NCI-H2171 treated with DMSO at 0.1 percent for 48 hours (cell line): ENCODE results near the gene POLDIP3.

Experiments used
- DNase-seq: peaks from one replicate; lab custom pipeline; 2025; lab: John Stamatoyannopoulos, UW

The POLDIP3 gene, protein sequence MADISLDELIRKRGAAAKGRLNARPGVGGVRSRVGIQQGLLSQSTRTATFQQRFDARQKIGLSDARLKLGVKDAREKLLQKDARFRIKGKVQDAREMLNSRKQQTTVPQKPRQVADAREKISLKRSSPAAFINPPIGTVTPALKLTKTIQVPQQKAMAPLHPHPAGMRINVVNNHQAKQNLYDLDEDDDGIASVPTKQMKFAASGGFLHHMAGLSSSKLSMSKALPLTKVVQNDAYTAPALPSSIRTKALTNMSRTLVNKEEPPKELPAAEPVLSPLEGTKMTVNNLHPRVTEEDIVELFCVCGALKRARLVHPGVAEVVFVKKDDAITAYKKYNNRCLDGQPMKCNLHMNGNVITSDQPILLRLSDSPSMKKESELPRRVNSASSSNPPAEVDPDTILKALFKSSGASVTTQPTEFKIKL

GRCh38 chr22:42614312-42615091 is at the start of gene POLDIP3:
Gene POLDIP3 (minus strand): TSS chr22:42614883. CDS start chr22:42614857, 26 bp downstream.
- DNase-seq: peak; percentile 98

DNA sequence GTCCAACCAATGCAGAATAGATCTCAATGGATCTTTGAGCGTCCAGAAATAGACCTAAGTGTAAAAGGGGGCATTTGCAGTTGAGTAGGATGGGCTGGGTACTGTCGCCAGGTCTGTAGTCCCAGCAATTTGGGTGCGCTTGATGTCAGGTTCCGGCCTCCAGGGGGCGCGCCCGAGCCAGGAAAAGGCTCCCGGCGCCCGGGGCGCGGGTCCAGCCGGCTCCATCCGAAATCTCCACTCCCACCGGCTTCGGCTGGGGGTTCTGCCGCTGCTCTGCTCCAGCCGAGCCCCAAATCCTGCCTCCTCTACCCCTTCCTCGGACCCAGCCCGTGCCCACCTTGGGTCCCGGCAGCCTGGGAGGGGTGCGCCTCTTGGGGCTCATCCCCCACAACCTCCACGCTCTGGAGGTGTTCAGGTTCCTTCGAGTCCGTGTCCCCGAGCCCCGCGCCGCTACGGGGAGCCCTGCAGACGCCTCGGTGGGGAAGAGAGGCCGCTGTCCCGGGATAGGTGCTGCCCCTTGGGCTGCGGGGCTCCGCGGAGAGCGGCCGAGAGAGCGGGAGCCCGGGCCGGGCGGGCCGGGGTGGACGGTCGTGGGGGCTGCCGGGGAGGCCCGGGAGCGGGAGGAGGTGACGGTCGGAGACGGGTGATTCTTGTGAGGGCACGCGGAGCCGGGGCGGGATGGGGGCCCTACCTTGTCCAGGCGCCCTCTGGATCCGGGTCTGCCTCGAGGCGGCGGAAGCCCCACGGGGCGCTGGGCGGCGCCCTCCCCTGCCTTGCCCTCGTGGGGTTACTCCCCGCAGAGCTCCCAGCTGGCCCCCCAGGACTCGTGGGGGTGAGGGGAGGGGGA is 47.5 kb upstream of the POLDIP3 start:
- peak; percentile 80 for DNase-seq

DNA sequence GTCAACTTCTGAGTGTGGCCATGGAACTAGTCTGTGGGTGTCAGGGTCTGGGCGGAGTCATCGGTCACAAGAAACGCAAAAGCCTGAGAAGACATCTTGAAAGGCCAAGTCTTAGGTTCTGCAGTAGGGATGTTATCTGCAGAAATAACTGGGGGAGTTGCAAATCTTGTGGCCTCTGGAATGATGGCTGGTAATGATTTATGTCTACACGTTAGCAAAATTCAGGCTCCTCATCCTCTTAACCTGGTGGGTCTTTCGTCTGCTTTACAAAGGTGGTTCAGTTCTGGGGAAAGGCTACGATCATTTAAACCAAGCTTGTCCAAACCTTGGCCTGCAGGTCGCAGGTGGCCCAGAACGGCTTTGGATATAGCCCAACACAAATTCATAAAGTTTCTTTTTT is 41.9 kb upstream of the POLDIP3 start:
- DNase-seq: no peak

- peak; percentile 99 for DNase-seq
Measured at GRCh38 chr22:42655693-42656092, 41.0 kb upstream of the POLDIP3 start.

DNA sequence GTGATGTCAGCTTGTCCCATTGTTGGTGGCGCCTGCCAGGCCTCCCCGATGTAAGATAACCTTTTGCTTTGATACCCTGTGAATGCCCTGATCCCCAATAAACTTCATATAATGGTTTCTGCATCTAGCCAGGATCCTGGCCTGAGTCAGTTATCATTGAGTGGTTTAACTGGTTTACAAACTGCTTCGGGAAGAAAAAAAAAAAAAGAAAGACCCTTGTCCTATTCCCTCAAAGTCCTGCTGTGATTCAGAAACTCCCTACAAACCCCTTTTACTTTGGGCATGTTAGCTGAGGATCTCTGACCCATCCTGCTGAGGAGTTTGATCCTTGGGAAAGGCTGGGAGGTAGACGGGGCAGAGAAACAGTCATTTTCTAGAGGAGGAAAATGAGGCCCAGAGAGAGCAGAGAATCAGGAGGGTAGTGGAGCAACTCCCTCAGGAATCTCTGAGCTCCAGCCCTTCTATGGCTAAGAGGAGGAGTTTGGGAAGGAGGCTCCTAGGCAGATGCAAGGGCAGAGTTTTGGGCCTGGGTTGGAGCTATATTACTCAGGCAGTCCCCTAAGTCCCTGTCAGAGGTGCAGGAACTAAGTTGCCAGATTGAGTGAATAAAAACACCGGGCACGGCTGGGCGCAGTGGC is 39.9 kb upstream of the POLDIP3 start:
- DNase-seq: no peak

DNA sequence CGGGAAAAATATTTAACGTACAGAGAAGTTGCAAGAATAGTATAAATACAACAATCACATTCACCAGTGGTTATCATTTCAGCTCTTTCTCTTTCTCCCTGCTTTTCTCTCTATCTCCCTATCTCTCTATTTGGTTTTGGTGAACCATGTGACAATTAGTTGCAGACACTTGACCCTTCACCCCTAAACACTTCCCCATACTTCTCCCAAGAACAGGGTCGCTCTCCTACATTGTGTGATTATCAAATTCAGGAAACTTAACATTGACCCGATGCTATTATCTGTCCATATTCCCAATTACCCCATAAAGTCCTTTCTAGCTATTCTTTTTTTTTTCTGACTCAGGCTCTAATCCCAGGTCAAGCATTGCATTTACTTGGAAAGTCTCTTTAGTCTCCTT is 39.3 kb upstream of the POLDIP3 start:
- DNase-seq: no peak

- no peak for DNase-seq
Measured at GRCh38 chr22:42651134-42651533, 36.5 kb upstream of the POLDIP3 start.

- DNase-seq: peak; percentile 92
Measured at GRCh38 chr22:42649246-42650099, 34.8 kb upstream of the POLDIP3 start, which contains the start of gene CYB5R3. Gene CYB5R3 (minus strand): TSS chr22:42649392. CDS start chr22:42649315, 77 bp downstream.

DNA sequence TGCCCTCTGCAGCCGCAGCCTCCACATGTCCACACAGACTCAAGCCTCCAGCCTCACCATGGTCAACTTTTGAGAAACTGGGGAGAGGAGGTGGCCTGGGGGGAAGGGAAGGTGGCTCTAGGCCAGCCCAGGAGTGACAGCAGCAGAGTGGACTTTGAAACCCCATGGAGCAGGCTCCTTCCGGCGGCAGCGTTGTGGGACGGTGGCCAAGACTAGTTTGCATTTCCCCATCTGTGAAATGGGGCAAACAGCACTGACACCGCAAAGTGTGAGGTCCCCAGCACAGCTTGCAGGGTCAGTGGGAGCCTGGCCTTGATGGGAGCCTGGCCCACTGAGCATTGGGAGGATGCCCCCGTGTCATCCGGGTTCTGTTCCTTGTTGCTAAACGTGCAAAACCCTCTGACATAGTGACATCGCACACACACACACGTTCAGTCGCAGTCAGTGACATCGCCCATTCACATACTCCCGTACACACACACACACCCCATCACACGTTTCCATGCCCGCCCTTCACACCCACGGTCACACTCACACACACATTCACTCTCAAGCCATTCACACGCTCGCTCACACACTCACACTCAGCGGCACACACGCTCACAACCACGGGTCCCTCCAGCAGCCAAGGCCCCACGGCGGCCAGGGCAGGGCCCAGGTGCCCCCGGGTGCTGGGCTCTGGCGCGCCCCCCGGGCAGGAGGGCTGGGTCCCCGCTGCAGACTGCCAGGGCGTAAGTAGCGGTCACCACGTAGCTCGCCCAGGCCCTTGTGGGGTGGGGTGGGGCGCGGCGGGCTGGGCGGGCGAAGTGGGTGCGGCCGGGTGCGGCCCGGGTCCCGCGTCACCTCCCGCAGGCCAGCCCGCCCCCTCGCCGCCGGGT is 33.9 kb upstream of the POLDIP3 start:
- no peak for DNase-seq

- DNase-seq: no peak
Measured at GRCh38 chr22:42648017-42648367, 33.3 kb upstream of the POLDIP3 start.

GRCh38 chr22:42646569-42647525 is 32.2 kb upstream of the POLDIP3 start:
- no peak for DNase-seq

DNA sequence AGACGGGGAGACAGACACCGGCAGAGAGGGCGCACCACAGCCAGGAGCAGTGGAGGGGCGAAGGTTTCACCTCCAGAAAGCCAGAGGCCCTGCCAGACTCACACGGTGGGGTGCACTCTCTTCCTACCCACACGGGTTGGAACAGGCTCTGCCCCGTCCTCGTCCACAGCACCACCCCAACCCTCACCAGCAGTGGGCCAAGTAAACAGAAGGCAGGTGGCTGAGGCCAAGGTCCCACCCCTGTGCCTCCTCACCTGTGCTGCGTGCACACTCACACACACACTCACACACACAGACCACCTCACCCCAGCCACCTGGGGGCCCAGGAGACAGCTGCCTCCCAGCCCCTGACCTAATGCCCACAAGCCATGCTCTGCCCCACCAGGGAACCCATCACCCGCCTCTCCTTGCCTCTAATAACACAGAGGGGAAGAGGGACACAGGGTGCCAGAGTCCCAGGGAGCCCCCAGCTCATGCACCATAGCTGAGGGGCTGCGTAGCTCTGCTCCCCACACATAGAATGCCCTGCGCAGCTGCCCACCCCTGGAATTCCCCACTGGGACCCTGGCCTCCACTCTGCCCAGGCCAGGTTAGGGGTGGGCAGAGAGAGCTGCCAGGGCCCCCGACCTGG is 31.4 kb upstream of the POLDIP3 start:
- DNase-seq: no peak

DNA sequence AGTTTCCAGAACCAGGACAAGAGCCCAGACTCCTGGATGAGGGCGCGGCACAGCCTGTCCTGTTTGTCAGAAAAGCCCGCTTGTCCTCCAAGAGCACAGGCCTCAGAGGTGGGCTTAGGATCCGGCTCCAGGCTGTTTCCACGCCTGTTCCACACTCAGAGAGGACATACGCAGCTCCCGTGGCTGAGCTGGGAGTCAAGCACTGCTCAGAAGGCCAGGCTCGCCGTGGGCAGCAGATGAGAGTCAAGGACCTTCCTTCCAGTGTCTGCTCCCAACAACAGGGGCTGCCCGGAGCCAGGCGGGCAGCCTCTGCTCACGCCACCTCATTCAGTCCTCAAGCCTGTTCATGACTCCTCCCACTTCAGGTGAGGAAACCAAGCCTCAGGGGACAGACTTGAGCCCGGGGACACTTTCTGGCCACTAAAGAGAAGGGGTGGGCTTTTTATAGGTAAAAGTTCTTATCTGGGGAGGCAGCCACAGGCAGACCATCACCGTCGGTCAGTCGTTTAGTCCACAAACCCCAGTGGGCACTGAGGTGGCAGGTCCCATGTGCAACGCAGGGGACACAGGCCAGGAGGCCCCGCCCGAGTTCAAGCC is 30.8 kb upstream of the POLDIP3 start:
- DNase-seq: no peak

GRCh38 chr22:42644422-42645340 is 30.0 kb upstream of the POLDIP3 start:
- no peak for DNase-seq

- DNase-seq: no peak
Measured at GRCh38 chr22:42643634-42644421, 29.1 kb upstream of the POLDIP3 start.
